Calu3 (cell line): ENCODE measurements around the gene TMEM151B. TPM values are rescaled to one million over a fixed set of nuclear protein-coding genes. Genes with fewer than 3 reads are reported as not detected.

Experiments used
- BruUV-seq: library from RNA; stranded (reverse); fragments of 400-500 nt; replicated peaks from 2 replicates; lab custom pipeline; 2021; lab: Mats Ljungman, UMichigan
- CTCF ChIA-PET: fragments of 300-600 bp; sonication (Branson Sonifier 250); formaldehyde crosslinking; loops from one replicate; lab custom pipeline; 2022; ENCODE audit warnings: antibody characterized with exemption; lab: Charles Lee
- DNase-seq: peaks from one replicate; pipeline ENCODE4 v3.0.0; 2022
- H3K27ac Mint-ChIP-seq: one replicate; pipeline ENCODE4 v1.8.0; 2022; ENCODE audit warnings: mixed read lengths; ENCODE audit not compliant: unreplicated experiment
- H3K27me3 Mint-ChIP-seq: one replicate; pipeline ENCODE4 v1.8.0; 2022; ENCODE audit warnings: mixed read lengths; ENCODE audit not compliant: unreplicated experiment
- H3K36me3 Mint-ChIP-seq: one replicate; pipeline ENCODE4 v1.8.0; 2022; ENCODE audit warnings: mild to moderate bottlenecking, moderate library complexity, mixed read lengths; ENCODE audit not compliant: insufficient read depth, unreplicated experiment
- H3K4me1 Mint-ChIP-seq: one replicate; pipeline ENCODE4 v1.8.0; 2022; ENCODE audit warnings: mild to moderate bottlenecking, low read depth, mixed read lengths; ENCODE audit not compliant: unreplicated experiment
- H3K4me3 Mint-ChIP-seq: one replicate; pipeline ENCODE4 v1.8.0; 2022; ENCODE audit warnings: mild to moderate bottlenecking, low read depth, moderate library complexity, mixed read lengths; ENCODE audit not compliant: unreplicated experiment
- H3K9me3 Mint-ChIP-seq: one replicate; pipeline ENCODE4 v1.8.0; 2022; ENCODE audit warnings: low read depth, mixed read lengths; ENCODE audit not compliant: unreplicated experiment
- CTCF ChIP-seq: fragments of 200-600 bp; IDR thresholded peaks from one replicate; pipeline ENCODE4 v1.8.0; 2022; ENCODE audit warnings: antibody characterized with exemption; ENCODE audit not compliant: unreplicated experiment
- intact Hi-C: fragments of 100-400 bp; cut with micrococcal nuclease; formaldehyde crosslinking; loops from one replicate; pipeline ENCODE4 v1.10.0; 2022; ENCODE audit not compliant: unreplicated experiment
- total RNA-seq: library from RNA; stranded (reverse); gene quantifications from 2 replicates; pipeline ENCODE4 v1.2.3, GENCODE V29; 2022

Gene TMEM151B
- total RNA-seq, 1 experiment from 2014 or later: not detected

- H3K27me3 Mint-ChIP-seq: no peaks in the 10 kb centered on the region
- peaks cover 74% of the 10 kb centered on the region for H3K36me3 Mint-ChIP-seq
- intact Hi-C loops: no loop called here
- TF ChIP-seq CTCF: peak; percentile 94
- BruUV-seq: no TSS peak
- DNase-seq: peak; percentile 91
- CTCF ChIA-PET: interaction anchor here (0.6 to 1.8 kb wide), 10 partner anchors 10 to 835 kb away, joined by 3 to 14 read pairs (median 4); partner anchors contain the start of gene HSP90AB1
- peak within 1 kb of the TSS; percentile 89 for H3K27ac Mint-ChIP-seq
- peaks cover 74% of the 10 kb centered on the region for H3K4me1 Mint-ChIP-seq
- peak within 1 kb of the TSS; percentile 86 for H3K4me3 Mint-ChIP-seq
- no peaks in the 10 kb centered on the region for H3K9me3 Mint-ChIP-seq
Measured at GRCh38 chr6:44257025-44257752, 13.1 kb upstream of the TMEM151B start, which contains the start of gene SLC35B2. Gene SLC35B2 (minus strand): TSS chr6:44257528. CDS start chr6:44257410, 118 bp downstream.

GRCh38 chr6:44257753-44258324 lies 12.4 kb upstream of the TMEM151B start:
- CTCF ChIA-PET: interaction anchor here (1.8 kb wide), 1 partner anchor 11 kb away, joined by 14 read pairs; the partner anchor contains the start of gene HSP90AB1
- peaks cover 74% of the 10 kb centered on the region for H3K36me3 Mint-ChIP-seq

GRCh38 chr6:44258325-44258863 lies 11.9 kb upstream of the TMEM151B start:
- Mint-ChIP-seq H3K27ac (peak overlapping the region; percentile 89), H3K36me3 (peaks cover 74% of the 10 kb centered on the region), H3K4me3 (peak overlapping the region; percentile 86), H3K27me3 (no peaks in the 10 kb centered on the region), H3K4me1 (peaks cover 76% of the 10 kb centered on the region), H3K9me3 (no peaks in the 10 kb centered on the region)
- no peak for TF ChIP-seq CTCF
- CTCF ChIA-PET: no interaction called here
- intact Hi-C loops: no loop called here
- DNase-seq: no peak
- BruUV-seq: no TSS peak

More at GRCh38 chr6:44257753-44258324, 12.4 kb upstream of the TMEM151B start:
- H3K27me3 Mint-ChIP-seq: no peaks in the 10 kb centered on the region
- TF ChIP-seq CTCF: no peak
- peaks cover 76% of the 10 kb centered on the region for H3K4me1 Mint-ChIP-seq
- peak overlapping the region; percentile 86 for H3K4me3 Mint-ChIP-seq
- DNase-seq: no peak
- H3K27ac Mint-ChIP-seq: peak overlapping the region; percentile 89
- intact Hi-C loops: no loop called here
- H3K9me3 Mint-ChIP-seq: no peaks in the 10 kb centered on the region
- no TSS peak for BruUV-seq

- DNase-seq: no peak
- H3K36me3 Mint-ChIP-seq: peaks cover 74% of the 10 kb centered on the region
- peaks cover 78% of the 10 kb centered on the region for H3K4me1 Mint-ChIP-seq
- H3K9me3 Mint-ChIP-seq: no peaks in the 10 kb centered on the region
- CTCF ChIA-PET: no interaction called here
- H3K27me3 Mint-ChIP-seq: no peaks in the 10 kb centered on the region
- intact Hi-C loops: no loop called here
- peak overlapping the region; percentile 86 for H3K4me3 Mint-ChIP-seq
- H3K27ac Mint-ChIP-seq: peak overlapping the region; percentile 89
- TF ChIP-seq CTCF: no peak
- BruUV-seq: no TSS peak
Measured at GRCh38 chr6:44258921-44259320, 11.3 kb upstream of the TMEM151B start.
